NOMO-1 (cell line): ENCODE measurements around the gene TULP1.
"Not testable (repeated sequence)": the region's sequence is repeated elsewhere in the genome, so short reads cannot be mapped to it uniquely, and the experiment has no call there.

Experiments used
- DNase-seq, 2 experiments: peaks; one replicate each; lab custom pipeline; 2025; ENCODE audit not compliant: unreplicated experiment in 2 of 2; lab: John Stamatoyannopoulos, UW

TULP1 gene

DNA sequence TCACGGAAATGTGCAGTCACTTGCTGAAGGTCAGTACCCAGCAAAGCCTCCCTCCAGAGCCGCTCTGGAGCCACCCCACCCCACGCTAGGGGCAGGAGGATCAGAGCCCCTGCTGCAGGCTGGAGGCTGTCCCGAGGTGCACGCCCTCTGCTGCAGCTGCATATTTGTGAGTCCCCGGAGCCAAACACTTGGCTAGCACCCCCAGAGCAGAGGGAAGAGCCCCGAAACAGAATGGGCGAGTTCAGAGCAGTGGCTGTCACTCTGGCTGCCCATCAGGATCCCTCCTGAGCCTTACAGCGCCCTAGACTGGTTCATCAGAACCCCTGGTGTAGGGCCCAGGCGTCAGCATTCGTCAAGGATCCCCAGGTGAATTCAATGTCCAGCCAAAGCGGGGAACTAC, 9.5 kb upstream of the TULP1 start:
- DNase-seq = no peak

DNA sequence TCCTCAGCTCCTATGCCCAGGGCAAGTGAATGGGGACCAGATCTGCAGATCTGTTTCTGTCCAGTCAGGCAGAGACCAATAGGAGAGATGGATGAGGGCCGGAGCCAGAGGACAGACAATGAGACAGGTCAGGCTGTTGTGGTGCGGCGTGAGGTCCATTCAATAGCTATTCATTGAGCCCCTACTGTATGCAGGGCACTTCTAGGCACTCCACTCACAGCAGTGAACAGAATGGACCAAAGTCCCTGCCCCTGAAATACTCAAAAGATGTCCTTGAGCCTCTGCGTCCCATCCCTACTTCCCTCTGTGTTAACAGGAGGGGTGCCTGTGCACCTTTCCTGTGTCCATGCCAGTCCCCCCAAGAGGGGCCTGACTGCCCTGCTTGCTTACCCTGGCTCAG, 8.5 kb upstream of the TULP1 start:
- no peak for DNase-seq

DNA sequence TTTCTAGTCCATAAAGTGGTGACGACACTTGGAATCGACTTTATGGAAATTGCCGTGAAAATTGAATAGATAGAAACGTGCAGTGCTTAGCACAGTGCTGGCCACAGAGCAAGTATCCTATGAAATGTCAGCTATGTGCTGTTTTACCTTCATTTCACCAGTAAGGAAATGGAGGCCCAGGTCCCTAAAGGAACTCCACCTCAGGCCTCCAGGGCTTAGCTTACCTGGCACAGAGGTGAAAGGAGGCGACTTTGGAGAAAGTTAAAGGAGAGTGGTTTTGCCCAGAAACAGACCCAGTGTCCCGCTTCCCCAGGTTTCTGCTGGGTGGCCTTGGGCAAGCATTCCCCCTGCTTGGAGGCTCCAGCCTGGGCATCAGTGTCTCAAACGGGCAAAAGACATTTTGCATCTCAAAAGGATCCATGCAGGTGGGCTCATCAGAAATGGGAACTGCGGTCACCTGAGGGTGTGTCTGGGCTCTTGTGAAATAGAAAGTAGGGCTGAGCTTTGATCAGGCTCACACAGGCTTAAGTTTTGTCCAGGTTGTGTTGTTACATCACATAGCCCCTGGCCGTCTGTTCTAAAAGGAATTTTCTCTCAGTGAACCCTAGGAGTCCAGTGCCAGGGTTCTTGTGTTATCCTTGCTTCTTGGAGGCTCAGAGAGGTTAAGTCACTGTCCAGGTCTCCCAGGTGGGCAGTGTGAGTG, 6.8 kb upstream of the TULP1 start:
- no peak for DNase-seq

DNA sequence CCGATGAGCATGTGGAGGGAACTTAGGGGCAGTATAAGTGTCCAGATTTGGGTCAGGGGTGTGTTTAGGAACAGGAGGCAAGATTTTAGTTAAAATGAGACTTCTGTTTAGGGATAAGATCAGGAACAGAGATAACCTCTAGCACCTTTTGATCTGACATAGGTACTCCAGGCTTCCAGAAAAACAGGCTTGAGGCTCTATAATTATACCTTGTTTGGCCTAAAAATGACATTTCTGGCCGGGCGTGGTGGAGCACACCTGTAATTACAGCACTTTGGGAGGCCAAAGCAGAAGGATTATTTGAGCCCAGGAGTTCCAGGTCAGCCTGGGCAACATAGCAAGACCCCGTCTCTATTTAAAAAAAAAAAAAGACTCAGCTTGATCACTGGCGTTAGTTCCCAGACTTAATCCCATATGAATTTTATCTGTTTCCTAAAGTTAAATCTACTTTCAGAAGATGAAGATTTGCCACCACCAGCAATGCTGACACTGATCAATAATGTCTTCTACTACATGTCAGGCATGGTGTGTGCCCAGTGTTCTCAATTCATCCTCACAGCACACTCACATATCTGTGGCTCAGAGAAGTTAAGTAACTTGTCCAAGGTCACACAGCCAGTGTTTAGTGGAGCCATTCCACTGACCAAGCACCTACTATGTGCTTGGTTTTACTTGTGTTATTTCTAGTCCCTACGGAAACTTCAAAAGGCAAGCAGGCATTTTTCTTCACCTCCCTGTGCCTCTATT, 6.0 kb upstream of the TULP1 start:
- no peak for DNase-seq

DNA sequence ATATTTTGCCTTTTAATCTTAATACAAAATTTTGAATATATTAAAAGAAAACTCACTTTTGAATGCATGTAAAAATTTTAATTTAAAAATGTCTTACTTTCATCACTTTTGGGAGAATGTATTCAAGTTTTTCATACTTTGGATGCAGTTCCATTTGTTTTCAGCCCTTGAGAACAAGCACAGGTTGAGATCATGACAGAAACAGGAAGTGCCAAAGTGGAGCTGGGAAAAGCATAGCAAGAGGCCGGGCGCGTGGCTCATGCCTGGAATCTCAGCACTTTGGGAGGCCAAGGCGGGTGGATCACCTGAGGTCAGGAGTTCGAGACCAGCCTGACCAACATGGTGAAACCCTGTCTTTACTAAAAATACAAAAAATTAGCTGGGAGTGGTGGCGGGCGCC, 5.3 kb upstream of the TULP1 start:
- DNase-seq = not testable (repeated sequence)

DNA sequence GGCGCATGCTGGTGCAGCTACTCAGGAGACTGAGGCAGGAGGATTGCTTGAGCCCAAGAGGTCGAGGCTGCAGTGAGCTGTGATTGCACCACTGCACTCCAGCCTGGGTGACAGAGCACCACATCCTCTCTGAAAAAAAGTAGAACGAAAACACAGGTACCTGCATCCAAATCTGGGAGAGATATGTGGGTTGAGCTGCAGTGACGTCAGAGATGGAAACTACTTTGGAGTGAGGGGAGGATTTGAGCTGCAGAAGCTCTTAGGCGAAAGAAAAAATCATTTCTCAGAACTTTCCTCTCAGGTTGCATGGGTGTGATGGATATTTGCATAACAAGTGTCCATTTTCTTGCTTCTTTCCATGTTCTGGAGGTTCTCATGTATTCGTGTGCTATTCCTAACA, 4.0 kb upstream of the TULP1 start:
- DNase-seq = no peak

DNA sequence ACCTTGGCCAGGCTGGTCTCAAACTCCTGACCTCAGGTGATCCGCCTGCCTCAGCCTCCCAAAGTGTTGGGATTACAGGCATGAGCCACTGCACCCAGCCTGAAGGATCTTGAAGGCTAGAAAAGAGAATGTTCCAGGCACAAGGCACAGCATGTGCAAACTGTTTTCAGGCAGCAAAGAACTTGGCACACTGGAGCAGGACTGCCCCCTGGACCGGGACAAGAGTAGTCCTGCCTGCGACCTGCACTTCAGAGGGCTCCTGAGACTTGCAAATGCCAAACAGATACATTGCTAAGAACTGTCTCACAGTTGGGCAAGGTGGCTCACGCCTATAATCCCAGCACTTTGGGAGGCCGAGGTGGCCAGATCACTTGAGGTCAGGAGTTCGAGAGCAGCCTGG, 3.2 kb upstream of the TULP1 start:
- not testable (repeated sequence) for DNase-seq

DNA sequence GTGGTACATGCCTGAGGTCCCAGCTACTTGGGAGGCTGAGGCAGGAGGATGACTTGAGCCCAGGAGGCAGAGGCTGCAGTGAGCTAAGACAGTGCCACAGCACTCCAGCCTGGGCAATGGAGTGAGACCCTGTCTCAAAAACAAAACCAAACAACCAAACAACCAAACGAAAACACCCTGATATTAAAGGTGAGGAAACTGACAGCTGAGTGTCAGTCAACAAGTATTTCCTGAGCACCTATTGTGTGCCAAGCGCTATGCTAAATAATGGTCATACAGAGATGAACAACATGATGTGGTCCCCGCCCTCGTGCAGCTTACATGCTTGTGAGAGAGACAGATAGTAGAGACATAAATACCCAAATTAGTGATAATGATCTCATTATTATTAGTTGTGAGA, 1.9 kb upstream of the TULP1 start:
- DNase-seq = no peak

DNA sequence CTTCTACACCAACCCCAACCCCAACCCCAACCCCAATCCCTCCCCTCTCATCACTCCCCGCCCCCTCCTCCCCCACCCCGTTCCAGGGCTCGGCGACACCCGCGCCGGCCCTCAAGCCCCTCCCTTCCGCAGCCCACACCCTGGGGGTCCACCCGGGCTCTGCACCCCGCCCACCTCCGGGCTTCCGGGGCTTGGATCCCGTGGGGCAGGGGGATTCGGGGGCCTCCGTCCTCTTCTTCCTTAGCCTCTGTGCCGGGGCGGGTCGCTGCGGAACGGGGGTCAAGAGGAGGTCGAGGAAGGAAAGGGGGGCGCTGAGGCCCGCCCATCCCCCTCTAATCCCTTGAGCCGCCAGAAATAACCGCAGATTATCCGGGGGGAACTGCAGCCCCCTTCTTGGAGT, 690 bp downstream of the TULP1 start:
- DNase-seq = no peak

DNA sequence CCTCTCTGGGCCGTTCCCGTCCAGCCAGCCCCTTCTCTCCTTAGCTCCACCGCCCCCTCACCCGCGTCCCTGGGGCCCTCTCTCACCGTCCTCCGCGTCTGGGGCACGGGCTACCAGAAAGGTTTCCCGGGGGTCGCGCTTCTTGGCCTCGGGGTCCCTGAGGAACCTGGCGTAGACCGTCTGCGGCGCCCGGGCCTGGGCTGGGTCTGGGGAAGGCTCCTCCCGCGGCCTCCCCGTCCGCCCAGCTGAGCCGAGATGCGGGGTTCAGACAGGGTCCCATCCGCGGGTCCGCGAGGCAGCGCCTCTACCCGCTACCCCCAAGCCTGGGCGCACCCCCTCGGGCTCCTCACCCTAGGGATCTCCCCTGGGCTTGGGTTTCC, 1.1 kb downstream of the TULP1 start:
- no peak for DNase-seq

DNA sequence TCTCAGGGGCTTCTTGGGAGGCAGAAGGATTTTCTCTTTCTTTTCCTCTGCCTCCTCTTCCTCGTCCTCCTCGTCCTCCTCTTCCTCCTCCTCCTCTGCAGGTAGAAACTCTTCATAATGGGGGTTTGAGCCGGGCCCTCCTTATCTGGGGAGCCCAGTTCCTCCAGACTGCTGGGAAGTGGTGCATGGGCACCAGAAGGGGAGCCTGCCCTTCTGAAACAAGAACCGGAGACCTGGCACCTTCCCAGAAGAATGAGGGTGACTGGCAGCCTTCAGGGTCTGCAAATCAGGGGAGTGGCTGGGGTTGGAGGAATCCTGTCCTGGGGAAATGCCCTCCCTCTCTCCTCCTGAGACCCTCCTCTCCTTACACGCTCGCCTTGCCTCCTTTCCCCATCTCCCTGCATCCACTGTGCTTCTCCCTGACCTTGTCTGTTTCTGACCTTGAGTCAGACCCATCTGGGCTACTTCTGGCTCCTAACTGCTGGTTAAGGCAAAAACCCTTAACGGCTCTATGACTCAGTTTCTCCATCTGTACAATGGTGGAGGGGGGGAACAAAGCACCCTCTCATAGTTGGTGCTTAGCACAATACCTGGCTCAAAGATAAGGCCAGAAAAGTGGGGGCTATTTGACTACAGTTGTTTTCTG, 1.7 kb downstream of the TULP1 start:
- DNase-seq = no peak

DNA sequence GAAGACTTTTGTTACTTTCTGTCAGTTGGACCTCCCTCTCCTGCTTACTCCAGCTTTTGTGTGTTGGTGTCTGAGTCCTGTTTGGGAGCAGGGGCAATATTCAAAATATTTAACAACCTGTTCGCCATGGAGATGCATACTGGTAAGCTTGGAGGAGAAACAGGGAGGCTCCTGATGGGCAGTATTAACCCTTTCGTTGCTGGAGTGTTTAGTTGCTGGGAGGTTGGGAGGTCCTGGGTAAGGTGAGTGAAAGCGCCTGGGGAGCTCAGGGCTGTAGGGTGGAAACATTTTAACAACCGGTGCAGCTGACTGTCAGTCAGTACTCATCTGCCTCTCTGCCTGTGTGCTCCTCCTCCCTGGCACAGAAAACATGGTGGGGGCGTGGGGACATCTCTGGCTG, 4.2 kb downstream of the TULP1 start:
- no peak for DNase-seq

DNA sequence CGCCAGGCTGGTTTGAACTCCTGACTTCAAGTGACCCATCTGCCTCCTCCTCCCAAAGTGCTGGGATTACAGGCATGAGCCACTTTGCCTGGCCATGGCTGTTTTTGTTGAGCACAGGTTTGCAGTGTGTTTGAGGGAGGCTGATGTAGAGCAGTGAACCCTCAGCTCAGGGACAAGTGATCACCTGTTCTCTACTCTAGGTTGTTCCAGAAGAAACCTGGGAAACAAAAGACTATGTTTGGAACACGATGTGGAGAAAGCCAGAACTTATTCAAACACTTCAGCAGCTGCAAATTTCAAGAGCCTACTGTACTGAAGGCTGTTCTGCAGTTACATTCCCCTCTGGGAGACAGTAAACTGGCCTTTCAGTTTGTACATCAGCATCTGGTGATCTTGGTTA, 4.7 kb downstream of the TULP1 start:
- DNase-seq = no peak

DNA sequence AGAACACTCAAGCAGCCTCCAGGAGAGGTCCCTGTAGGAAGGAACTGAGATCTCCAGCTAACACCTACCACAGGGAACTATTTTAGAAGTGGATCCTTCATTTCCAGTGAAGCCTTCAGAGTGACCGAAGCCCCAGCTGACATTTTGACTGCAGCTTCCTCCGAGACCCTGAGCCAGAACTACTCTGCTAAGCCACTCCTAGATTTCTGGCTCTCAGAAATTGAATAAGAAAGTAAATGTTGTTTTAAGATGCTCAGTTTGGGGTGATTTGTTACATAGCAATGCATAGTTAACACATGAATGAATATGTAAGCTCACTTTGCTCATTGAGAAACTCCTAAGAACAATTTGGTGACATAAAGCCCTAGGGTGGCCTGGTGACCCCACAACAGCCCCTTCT, 5.5 kb downstream of the TULP1 start:
- no peak for DNase-seq

DNA sequence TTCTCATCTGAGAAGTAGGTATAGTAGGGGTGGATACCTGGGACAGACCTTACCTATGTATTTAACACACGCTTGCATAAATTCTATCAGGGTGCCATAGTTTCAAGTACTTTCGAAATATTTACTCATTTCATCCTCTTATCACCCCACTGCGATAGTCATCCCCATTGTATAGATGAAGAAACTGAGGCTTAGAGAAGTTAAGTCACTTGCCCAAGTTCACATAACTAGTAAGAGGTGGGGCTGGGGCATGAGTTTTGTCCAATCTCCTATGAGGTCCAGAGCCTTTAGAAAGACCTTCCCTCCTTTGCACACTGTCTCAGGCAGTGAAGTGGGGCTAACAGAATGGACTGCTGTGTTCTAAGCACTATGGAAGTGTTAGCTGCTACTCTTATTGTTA, 6.2 kb downstream of the TULP1 start:
- DNase-seq = no peak

DNA sequence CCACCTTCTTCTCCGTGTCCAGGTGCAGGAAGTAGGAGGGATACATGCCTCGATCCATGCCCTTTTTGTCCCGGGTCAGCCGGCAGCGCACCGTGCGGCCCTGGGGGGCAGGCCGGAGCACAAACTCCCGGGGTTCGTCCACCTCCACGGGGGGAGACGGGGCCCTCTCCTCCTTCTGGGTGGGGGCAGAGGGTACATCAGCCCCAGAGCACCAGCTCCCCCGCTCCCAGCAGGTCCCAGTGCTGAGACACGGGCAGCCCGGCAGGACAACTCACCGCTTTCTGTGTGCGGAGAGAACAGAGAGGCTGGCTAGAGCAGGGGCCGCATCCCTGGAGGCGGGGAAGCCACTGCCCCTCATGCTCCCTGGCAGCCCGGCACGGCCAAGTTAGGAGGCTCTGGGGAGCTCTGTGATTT, 6.7 kb downstream of the TULP1 start:
- DNase-seq = no peak

DNA sequence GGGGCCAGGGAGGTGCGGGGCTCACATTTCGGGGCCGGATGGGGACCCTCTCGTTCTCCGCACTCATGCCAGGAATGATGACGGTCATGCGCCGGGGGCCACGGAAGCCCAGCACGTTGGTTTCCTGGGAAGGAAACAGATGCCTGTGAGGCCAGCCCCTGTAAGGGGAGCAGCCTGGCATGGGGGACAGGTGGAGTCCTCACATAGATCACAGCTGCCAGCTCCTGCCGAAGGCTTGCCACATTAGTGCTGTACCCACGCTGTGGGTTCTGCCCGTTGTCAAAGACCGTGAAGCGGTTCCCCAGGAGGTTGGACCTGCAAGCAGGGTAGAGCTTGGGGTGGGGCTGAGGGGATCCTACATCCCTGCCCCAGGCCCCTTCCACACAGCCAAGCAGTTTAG, 9.2 kb downstream of the TULP1 start:
- no peak for DNase-seq

DNA sequence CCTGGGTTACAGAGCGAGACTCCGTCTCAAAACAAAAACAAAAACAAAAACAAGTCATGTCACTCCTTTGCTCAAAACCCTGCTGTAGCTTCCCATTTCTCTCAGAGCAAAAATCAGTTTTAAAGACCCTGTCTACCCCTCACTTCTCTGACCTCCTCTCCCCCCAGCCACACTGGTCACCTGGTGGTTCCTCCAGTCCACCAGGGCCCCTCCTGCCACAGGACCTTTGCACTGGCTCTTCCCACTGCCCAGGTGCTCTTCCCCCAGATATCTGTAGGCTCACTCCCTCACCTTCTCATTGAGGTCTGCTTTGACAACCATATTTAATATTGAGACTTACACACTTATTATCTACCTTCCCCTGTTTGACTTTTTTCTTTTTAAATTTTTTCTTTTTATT, 10.9 kb downstream of the TULP1 start:
- DNase-seq = no peak

DNA sequence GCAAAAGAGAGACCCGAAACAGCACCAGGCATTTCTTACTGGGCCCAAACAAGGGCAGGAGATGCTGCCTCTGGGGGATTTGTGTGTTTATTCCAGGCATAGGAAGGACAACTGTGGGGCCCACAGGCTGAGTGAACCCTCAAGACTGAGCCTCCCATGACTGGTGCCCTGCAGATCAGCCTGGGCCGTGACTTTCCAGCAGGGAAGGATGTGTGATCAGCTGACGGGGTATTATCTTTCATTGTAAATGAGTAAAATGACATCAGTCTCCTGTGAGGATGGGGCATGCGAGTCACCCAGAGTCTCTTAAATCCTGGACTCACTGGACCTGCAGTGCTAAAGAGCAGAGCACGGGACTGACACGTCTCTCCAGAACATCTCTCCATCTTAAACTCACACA, 11.9 kb downstream of the TULP1 start:
- no peak for DNase-seq

DNA sequence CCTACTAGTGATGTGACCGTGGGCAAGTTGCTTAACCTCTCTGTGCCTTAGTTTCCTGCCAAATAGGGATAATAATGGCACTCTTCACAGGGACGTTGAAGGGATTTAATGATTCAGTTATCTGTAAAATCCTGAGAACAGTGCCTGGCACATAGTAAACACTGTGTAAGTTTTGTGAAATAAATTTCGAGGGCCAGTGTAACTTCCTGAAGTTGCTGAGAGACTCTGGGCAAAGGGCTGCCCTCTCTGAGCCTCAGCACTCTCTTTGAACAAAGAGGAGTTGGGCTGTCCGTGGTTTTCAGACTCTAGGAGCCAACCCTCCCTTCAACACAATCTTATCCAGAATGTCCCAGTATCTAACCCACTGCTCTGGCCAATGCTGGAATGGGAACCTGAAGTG, 13.3 kb downstream of the TULP1 start:
- DNase-seq = no peak

DNA sequence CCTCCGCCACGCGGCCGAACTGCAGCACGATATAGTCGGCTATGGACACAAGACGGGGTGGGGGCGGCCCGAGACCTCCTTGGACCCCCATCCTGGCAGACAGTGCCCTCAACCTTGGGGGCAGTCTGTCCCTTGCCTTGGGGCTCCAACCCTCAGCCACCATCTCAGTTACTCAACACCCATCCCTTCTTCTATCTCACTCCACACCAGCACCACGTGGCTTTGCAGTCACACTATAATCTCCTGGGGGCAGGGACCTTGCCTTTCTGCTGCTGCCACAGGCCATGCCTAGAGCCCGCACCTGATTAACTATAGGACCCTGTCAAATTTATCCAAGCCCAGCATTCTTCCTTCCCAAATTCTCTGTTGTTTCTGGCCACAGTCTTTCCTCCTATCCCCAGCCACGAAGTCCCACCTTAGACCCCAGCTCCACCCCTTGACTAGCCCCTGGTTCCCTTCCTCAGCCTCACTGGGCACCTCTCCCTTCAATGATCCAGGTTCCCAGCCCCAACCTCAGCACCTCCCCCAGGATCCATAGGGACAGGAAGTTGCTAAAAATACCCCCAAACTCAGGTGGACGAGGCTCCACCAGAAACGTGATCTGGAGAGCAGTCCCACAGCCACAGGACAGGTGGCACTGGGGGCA, 14.2 kb downstream of the TULP1 start:
- no peak for DNase-seq
